Heart left ventricle (tissue), 16 donors: Measurements from ENCODE around the gene MYO1C. TPM values are rescaled to one million over a fixed set of nuclear protein-coding genes. Genes with fewer than 3 reads are reported as not detected.

ENCODE experiments used
- ATAC-seq, 4 donors: fragments of 200-7000 bp; cut with Tn5 transposase; one replicate each; pipeline ENCODE4 v1.9.1; 2020 to 2022; ENCODE audit warnings: moderate library complexity in 4 of 4, mild to moderate bottlenecking in 3 of 4, moderate number of reproducible peaks in 1 of 4
- DNase-seq, 5 donors: peaks; one replicate each; pipeline ENCODE4 v3.0.0-alpha.2; 2020
- H3K27ac ChIP-seq, 12 donors: fragments of 200-600 bp; sonication (generic) in 4 of 12; one replicate each; pipeline versions ENCODE4 v1.5.0 to v1.8.0; 2016 to 2022; ENCODE audit warnings: mild to moderate bottlenecking in 2 of 12
- H3K27me3 ChIP-seq, 9 donors: fragments of 200-600 bp; sonication (generic) in 2 of 9; one replicate each; pipeline versions ENCODE4 v1.5.1 to v1.8.0; 2016 to 2022; ENCODE audit warnings: mild to moderate bottlenecking in 3 of 9
- H3K36me3 ChIP-seq, 9 donors: fragments of 200-600 bp; sonication (generic) in 2 of 9; one replicate each; pipeline versions ENCODE4 v1.5.0 to v1.8.0; 2018 to 2022; ENCODE audit warnings: mild to moderate bottlenecking in 2 of 9
- H3K4me1 ChIP-seq, 12 donors: fragments of 200-600 bp; sonication (generic) in 4 of 12; one replicate each; pipeline versions ENCODE4 v1.5.0 to v1.8.0; 2016 to 2022; ENCODE audit warnings: mild to moderate bottlenecking in 3 of 12
- H3K4me3 ChIP-seq, 12 donors: fragments of 200-600 bp; sonication (generic) in 4 of 12; one replicate each; pipeline versions ENCODE4 v1.5.0 to v1.8.0; 2017 to 2022; ENCODE audit warnings: mild to moderate bottlenecking in 9 of 12, moderate library complexity in 4 of 12
- H3K9me3 ChIP-seq, 12 donors: fragments of 200-600 bp; sonication (generic) in 4 of 12; one replicate each; pipeline versions ENCODE4 v1.5.0 to v1.8.0; 2016 to 2022; ENCODE audit warnings: mild to moderate bottlenecking in 1 of 12
- POLR2A ChIP-seq, 2 donors: fragments of 450-650 bp; IDR thresholded peaks; one replicate each; pipeline ENCODE4 v1.6.1; 2017; ENCODE audit warnings: antibody characterized with exemption in 2 of 2, mild to moderate bottlenecking in 2 of 2, moderate library complexity in 2 of 2
- WGBS, 4 donors: extraction: QIAGEN DNeasy Blood & Tissue Kit in 2 of 4; methylation state at CpG; one replicate each; pipeline versions ENCODE4 v1.1.5 to v1.1.7; 2013 to 2018; 5-methylcytosine and 5-hydroxymethylcytosine counted together
- intact Hi-C, 10 donors: fragments of 100-400 bp; cut with DNase I; formaldehyde crosslinking; loops; one replicate each; pipeline versions ENCODE4 v1.11.1 to v1.14.2; 2022
- polyA plus RNA-seq, 2 donors: library from polyadenylated mRNA; stranded (reverse); fragments of 200-250 nt; gene quantifications; one replicate each; pipeline ENCODE4 v1.2.3, GENCODE V29; 2013
- total RNA-seq, 9 donors: library from RNA; depleted of rRNA in 2 of 9; stranded (reverse); fragments of >200 nt in 2 of 9; fragmentation: NEBNext Ultra II Directional in 3 of 9; extraction: Animal tissue kit (Norgen Biotek cat#: 25700) in 3 of 9; gene quantifications; one replicate each; pipeline versions ENCODE4 v1.1.0 to v1.2.4, GENCODE V29; 2016 to 2023
- TF ChIP-seq, protein P1 (sequence below), 12 donors: fragments of 200-600 bp; sonication (generic) in 4 of 12; IDR thresholded peaks; one replicate each; pipeline versions ENCODE4 v1.5.0 to v1.8.0; 2018 to 2022; ENCODE audit warnings: antibody characterized with exemption in 12 of 12, mild to moderate bottlenecking in 5 of 12
- donor health status: ischemic (EF 13 %, LVEDD 7.1; RV severe dilation, severe dysfunction).
- donor health status: healthy with polysubstance abuse.
- donor health status: DM: no; HTN: yes; CAD: no.
- donor health status: DM: no; HTN: no; CAD: no.
- donor health status: ischemic (EF 25% LVEDD 6.9; RV normal size, moderate dysfunction).
- donor health status: ischemic (EF 25% LVEDD 5.7; RV mildly dilated, moderate dysfunction).
- donor health status: healthy.
- donor health status: DM: yes; HTN: yes; CAD: no.
- donor health status: ischemic (EF 35%, LVEDD 5.7; RV mildly dilated, moderate dysfunction).
- donor health status: nonischemic (EF 11% LVEDD 7.7; RV severe dilation, severe dysfunction).
- donor health status: DM: yes; HTN: yes; CAD: no.
- donor health status: PGD.
- donor health status: ischemic (EF 29% LVEDD 5.4; RV normal size, mild dysfunction).
- donor health status: nonischemic (EF 23%, LVEDD 6.1; RV moderate dilation, normal function).

Gene MYO1C
- total and polyA plus RNA-seq, 11 donors = 89.6 to 259 (median 174) TPM

DNA sequence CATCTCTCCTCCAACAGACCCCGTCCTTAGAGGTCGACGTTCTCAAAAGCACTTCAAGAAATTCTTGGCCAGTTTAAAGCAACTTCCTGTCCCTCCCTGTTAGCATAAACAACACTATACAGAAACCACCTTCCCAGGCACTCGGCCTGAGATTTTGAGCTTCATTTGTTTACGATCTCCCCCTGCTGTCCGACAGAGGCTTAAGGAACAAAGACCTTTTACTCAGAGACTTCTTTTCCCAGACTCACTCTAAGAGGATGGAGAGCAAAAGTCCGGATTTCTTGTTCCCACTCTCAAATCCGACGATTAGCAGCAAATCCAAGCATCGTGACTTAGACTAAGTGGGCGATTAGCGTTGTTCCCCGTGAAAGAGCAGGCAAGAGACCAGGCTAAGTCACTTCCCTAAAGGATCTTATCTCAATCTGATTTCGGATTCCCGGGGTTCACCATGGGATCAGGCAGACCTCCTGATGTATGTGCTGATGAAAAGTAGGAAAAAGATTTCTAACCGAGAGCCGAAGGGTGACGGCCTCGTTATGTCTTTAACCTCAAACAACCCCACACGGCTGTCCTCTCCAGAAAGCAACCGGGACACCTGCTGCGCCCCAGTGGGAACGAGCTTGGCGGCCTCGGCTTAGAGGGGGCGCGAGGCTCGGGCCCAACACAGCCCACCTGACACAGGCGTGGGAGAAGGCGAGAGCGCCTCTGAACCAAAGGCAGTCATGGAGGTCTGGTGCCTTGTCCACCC lies 23.3 kb upstream of the MYO1C start:
- peak overlapping the region; percentile 47 to 97 (median 92) for H3K27ac ChIP-seq
- no peaks in the 10 kb centered on the region for H3K9me3 ChIP-seq
- WGBS, 4 donors = 0% methylated on average over 20 to 31 of the region's 31 CpGs
- H3K4me1 ChIP-seq = peaks cover 21 to 66% (median 51%) of the 10 kb centered on the region in 12 donors
- ATAC-seq (peak; percentile 6 to 51 (median 34)), DNase-seq (peak in 4 of 5 donors; percentile 55 to 66 (median 58))
- H3K36me3 ChIP-seq = peaks cover 0 to 42% (median 21%) of the 10 kb centered on the region in 9 donors
- no peak for TF ChIP-seq POLR2A (IDR thresholded peaks at IDR 0.05)
- TF ChIP-seq, protein P1, sequence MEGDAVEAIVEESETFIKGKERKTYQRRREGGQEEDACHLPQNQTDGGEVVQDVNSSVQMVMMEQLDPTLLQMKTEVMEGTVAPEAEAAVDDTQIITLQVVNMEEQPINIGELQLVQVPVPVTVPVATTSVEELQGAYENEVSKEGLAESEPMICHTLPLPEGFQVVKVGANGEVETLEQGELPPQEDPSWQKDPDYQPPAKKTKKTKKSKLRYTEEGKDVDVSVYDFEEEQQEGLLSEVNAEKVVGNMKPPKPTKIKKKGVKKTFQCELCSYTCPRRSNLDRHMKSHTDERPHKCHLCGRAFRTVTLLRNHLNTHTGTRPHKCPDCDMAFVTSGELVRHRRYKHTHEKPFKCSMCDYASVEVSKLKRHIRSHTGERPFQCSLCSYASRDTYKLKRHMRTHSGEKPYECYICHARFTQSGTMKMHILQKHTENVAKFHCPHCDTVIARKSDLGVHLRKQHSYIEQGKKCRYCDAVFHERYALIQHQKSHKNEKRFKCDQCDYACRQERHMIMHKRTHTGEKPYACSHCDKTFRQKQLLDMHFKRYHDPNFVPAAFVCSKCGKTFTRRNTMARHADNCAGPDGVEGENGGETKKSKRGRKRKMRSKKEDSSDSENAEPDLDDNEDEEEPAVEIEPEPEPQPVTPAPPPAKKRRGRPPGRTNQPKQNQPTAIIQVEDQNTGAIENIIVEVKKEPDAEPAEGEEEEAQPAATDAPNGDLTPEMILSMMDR (IDR thresholded peaks at IDR 0.05) = peak; percentile 50 to 78 (median 62)
- intact Hi-C loops = loop anchor here in 9 of 10 donors (1.0 to 10.0 kb wide), 11 partner anchors 59 to 251 kb away; partner anchors contain the start of genes CRK (in 7 of the 9), TRARG1 (in 6 of the 9) and BHLHA9 (in 1 of the 9)
- H3K27me3 ChIP-seq = no peaks in the 10 kb centered on the region
- H3K4me3 ChIP-seq = peak overlapping the region; percentile 60 to 100 (median 90)

DNA sequence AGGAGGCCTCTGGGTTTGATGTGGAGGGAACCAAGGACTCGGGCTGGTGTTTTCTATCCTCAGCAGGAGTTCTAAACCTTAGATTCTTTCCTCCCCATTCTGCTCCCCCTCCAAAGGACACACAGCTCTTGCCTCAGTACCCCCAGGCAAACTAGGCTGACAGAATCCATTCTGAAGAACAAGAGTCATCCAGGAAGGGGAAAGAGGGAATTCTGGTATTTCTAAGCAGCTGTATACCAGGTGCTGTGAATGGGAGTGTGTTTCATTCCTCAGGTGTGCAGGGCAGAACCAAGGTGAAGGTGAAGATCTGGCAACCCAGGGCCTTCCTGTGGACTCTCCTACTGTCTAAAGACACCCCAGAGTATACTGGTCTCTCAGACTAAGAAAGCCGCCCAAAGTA lies 19.9 kb upstream of the MYO1C start:
- no peak overlapping the region for H3K4me3 ChIP-seq
- H3K27me3 ChIP-seq = no peaks in the 10 kb centered on the region
- intact Hi-C loops = loop anchor here in 7 of 10 donors (2.0 to 10.0 kb wide), 10 partner anchors 55 to 248 kb away; partner anchors contain the start of genes CRK (in 4 of the 7), TRARG1 (in 2 of the 7) and BHLHA9 (in 1 of the 7)
- H3K4me1 ChIP-seq = peaks cover 25 to 92% (median 60%) of the 10 kb centered on the region in 12 donors
- H3K9me3 ChIP-seq = no peaks in the 10 kb centered on the region
- H3K36me3 ChIP-seq = peaks cover 0 to 51% (median 34%) of the 10 kb centered on the region in 9 donors
- no peak for TF ChIP-seq POLR2A (IDR thresholded peaks at IDR 0.05)
- TF ChIP-seq, protein P1 (IDR thresholded peaks at IDR 0.05) = no peak
- peak overlapping the region; percentile 78 to 94 (median 86) for H3K27ac ChIP-seq
- ATAC-seq (no peak), DNase-seq (no peak)
- 73 to 84% (median 76%) methylated on average over 2 of the region's 2 CpGs for WGBS, 4 donors

DNA sequence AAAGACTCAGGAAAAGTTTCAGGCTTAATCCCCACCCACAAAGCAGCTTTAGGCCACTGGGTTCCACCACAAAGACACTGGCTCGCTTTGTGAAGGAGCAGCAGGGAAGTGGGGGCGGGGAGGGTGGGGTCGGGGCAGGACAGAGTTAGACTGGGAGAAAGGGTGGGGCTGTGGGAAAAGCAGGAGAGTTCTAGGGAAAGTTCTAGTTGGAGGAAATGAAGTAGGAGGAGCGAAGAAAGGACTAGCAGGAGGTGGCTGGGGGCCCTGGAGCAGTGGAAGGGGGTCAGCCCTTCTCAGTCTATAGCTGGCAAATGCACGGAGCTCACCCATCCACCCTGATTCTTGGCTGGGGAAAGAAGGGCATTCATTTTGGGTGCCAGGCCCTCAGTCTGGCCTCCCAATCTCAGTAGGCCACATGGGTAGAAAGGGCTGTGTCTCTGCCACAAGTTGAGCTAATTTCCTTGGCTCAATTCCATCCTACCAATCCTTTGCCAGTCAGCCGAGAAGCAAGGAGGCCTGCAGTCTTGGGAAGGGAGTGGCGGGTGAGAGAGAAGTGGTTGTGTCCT lies 19.4 kb upstream of the MYO1C start:
- ATAC-seq = peak in 1 of 4 donors; percentile 25

More for the DNA sequence above, 19.4 kb upstream of the MYO1C start:
- H3K36me3 ChIP-seq = peaks cover 0 to 56% (median 40%) of the 10 kb centered on the region in 9 donors
- peak in 4 of 5 donors; percentile 38 to 58 (median 50) for DNase-seq
- no peaks in the 10 kb centered on the region for H3K9me3 ChIP-seq
- 26 to 41% (median 32%) methylated on average over 7 of the region's 7 CpGs for WGBS, 4 donors
- peak overlapping the region in 1 of 12 donors; percentile 4 for H3K4me3 ChIP-seq
- peak overlapping the region; percentile 78 to 94 (median 86) for H3K27ac ChIP-seq
- TF ChIP-seq, protein P1 (IDR thresholded peaks at IDR 0.05) = no peak
- TF ChIP-seq POLR2A (IDR thresholded peaks at IDR 0.05) = no peak
- intact Hi-C loops = loop anchor here in 8 of 10 donors (1.0 to 10.0 kb wide), 14 partner anchors 17 to 247 kb away; partner anchors contain the start of genes CRK (in 4 of the 8), MYO1C (in 2 of the 8), TRARG1 (in 2 of the 8) and BHLHA9 (in 1 of the 8)
- H3K27me3 ChIP-seq = no peaks in the 10 kb centered on the region
- H3K4me1 ChIP-seq = peaks cover 25 to 92% (median 61%) of the 10 kb centered on the region in 12 donors
